Liver (tissue), 3 donors: ENCODE data around the gene GULP1.

Source experiments
- CTCF ChIP-seq: fragments of 150-350 bp; IDR thresholded peaks from 2 replicates; pipeline ENCODE4 v1.5.1; 2017; ENCODE audit warnings: improper control_type of control experiment, low read depth, low read length; ENCODE audit not compliant: missing input control
- EGR1 ChIP-seq, 2 donors: IDR thresholded peaks; 2 replicates each; pipeline ENCODE4 v1.6.1; 2016 to 2018; ENCODE audit warnings: antibody characterized with exemption in 2 of 2, low read depth in 2 of 2
- GABPA ChIP-seq, 2 donors: IDR thresholded peaks in 1 of 2; conservative IDR thresholded peaks in 1 of 2; 2 replicates each; pipeline ENCODE4 v1.6.1; 2016; ENCODE audit warnings: antibody characterized with exemption in 2 of 2, mild to moderate bottlenecking in 1 of 2, moderate library complexity in 1 of 2
- HNF4G ChIP-seq: IDR thresholded peaks from 2 replicates; pipeline ENCODE4 v1.6.1; 2016; ENCODE audit warnings: antibody characterized with exemption
- RAD21 ChIP-seq, 2 donors: IDR thresholded peaks; 2 replicates each; pipeline ENCODE4 v1.6.1; 2016; ENCODE audit warnings: antibody characterized with exemption in 2 of 2, mild to moderate bottlenecking in 2 of 2
- REST ChIP-seq: IDR thresholded peaks from 2 replicates; pipeline ENCODE4 v1.6.1; 2016; ENCODE audit warnings: antibody characterized with exemption, mild to moderate bottlenecking
- SP1 ChIP-seq: IDR thresholded peaks from 2 replicates; pipeline ENCODE4 v1.6.1; 2018; ENCODE audit warnings: antibody characterized with exemption, mild to moderate bottlenecking
- TAF1 ChIP-seq: conservative IDR thresholded peaks from 2 replicates; pipeline ENCODE4 v1.6.1; 2016; ENCODE audit warnings: antibody characterized with exemption, mild to moderate bottlenecking
- ZBTB33 ChIP-seq: IDR thresholded peaks from 2 replicates; pipeline ENCODE4 v1.6.1; 2016; ENCODE audit warnings: antibody characterized with exemption
- donor health status: healthy.
- donor health status: healthy.

- TF ChIP-seq REST (no peak), TAF1 (no peak), CTCF (no peak), GABPA (IDR thresholded peaks at IDR 0.05 in 1 of 2, conservative IDR thresholded peaks at IDR 0.05 in 1 of 2) (no peak), RAD21 (IDR thresholded peaks at IDR 0.05) (no peak), HNF4G (no peak), ZBTB33 (no peak), SP1 (no peak), EGR1 (IDR thresholded peaks at IDR 0.05; ENCODE audit: low read depth in 2 of 2) (no peak)
Measured at GRCh38 chr2:188385857-188386256, 94.2 kb downstream of the GULP1 start.
